Dermis blood vessel endothelial cell (primary cell): ENCODE data around the gene OR1G1. TPM values are rescaled to one million over a fixed set of nuclear protein-coding genes. Genes with fewer than 3 reads are reported as not detected.
"Not testable (repeated sequence)": the region's sequence is repeated elsewhere in the genome, so short reads cannot be mapped to it uniquely, and the experiment has no call there.

Experiments used
- DNase-seq: peaks from one replicate; pipeline ENCODE4 v3.0.0; 2010
- total RNA-seq: library from RNA; depleted of rRNA; stranded (reverse); fragments of >200 nt; gene quantifications from 2 replicates; pipeline ENCODE4 v1.2.3, GENCODE V29; 2014

The OR1G1 gene
- total RNA-seq: not detected in 2 replicates

DNA sequence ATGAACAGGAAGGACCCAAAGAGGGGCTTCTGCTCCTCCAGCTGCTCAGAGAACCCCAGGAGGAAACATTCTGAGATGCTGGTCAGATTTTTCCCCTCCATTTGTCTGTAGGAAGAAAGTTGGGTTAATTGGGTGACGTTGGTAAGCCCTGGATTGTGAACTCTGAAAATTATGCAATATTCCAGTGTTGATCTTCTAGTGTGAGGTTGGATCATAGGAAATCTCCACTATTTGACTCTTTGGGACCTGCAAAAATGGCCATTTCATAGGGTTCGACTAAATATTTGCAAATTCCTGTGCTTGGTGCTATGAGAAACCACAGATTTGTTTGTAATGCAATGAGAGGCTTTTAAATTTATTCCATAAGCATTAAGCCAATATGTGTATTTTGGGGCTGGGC, at the start of gene OR1G1:
Gene OR1G1 (minus strand): TSS at position 101 of the 400 bp plus-strand sequence. CDS start 0 bp downstream, at position 101.
- DNase-seq: no peak

GRCh38 chr17:3167574-3167973, 40.2 kb upstream of the OR1G1 start:
- no peak for DNase-seq

GRCh38 chr17:3157218-3157617, 29.9 kb upstream of the OR1G1 start:
- DNase-seq: no peak

DNA sequence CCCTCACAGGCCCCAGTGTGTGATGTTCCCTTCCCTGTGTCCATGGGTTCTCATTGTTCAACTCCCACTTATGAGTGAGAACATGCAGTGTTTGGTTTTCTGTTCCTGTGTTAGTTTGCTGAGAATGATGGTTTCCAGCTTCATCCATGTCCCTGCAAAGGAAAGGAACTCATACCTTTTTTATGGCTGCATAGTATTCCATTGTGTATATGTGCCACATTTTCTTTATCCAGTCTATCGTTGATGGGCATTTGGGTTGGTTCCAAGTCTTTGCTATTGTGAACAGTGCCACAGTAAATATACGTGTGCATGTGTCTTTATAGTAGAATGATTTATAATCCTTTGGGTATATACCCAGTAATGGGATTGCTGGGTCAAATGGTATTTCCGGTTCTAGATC, 10.1 kb upstream of the OR1G1 start:
- not testable (repeated sequence) for DNase-seq

DNA sequence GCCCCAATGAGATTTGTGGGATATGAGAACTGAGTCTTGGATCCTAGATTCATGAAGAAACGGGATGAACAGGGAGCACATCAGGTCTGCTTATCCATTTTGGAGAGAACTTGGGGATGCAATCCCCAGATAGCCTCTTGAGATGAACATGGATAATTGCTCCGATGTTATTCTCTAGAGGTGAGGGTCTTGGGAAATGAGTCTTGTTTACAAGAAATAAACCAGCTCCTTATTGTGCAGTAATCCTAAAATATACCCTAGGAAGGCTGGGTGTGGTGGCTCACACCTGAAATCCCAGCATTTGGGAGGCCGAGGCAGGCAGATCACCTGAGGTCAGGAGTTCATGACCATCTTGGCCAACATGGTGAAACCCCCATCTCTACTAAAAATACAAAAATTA, 23.0 kb downstream of the OR1G1 start, which contains the start of gene OR1D2:
Gene OR1D2 (minus strand): TSS at position 101 of the 400 bp plus-strand sequence. CDS start 11,426 bp downstream, outside the sequence.
- no peak for DNase-seq

Other genes with a start within 250 kb of the OR1G1 start
- gene OR1D5, start 63.9 kb downstream of the OR1G1 start, total RNA-seq: not detected in 2 replicates
- gene OR1D2, start 23.1 kb downstream of the OR1G1 start, total RNA-seq: not detected in 2 replicates
- not detected in 2 replicates for gene OR1A2, start 70.0 kb upstream of the OR1G1 start, total RNA-seq
- gene OR1A1, start 80.1 kb upstream of the OR1G1 start, total RNA-seq: not detected in 2 replicates
- not detected in 2 replicates for gene OR3A1, start 170.8 kb upstream of the OR1G1 start, total RNA-seq